ENCODE data around the gene ARHGAP44. TPM values are rescaled to one million over a fixed set of nuclear protein-coding genes. Genes with fewer than 3 reads are reported as not detected.

ARHGAP44 gene
- total RNA-seq, 4 donors from 2014 or later: 3.5 to 7.8 (median 5.8) TPM

- Histone ChIP-seq H3K4me3 (peak overlapping the region; percentile 82 to 99 (median 90)), H3K27ac (replicated peaks in 1 of 4) (peak overlapping the region; percentile 78 to 90 (median 86)), H3K4me1 (peaks cover 6 to 27% (median 22%) of the 10 kb centered on the region in 4 donors), H3K9me3 (no peaks in the 10 kb centered on the region), H3K27me3 (no peaks in the 10 kb centered on the region), H3K36me3 (peaks cover 36 to 45% (median 44%) of the 10 kb centered on the region in 4 donors)
- TF ChIP-seq, protein P1, sequence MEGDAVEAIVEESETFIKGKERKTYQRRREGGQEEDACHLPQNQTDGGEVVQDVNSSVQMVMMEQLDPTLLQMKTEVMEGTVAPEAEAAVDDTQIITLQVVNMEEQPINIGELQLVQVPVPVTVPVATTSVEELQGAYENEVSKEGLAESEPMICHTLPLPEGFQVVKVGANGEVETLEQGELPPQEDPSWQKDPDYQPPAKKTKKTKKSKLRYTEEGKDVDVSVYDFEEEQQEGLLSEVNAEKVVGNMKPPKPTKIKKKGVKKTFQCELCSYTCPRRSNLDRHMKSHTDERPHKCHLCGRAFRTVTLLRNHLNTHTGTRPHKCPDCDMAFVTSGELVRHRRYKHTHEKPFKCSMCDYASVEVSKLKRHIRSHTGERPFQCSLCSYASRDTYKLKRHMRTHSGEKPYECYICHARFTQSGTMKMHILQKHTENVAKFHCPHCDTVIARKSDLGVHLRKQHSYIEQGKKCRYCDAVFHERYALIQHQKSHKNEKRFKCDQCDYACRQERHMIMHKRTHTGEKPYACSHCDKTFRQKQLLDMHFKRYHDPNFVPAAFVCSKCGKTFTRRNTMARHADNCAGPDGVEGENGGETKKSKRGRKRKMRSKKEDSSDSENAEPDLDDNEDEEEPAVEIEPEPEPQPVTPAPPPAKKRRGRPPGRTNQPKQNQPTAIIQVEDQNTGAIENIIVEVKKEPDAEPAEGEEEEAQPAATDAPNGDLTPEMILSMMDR (IDR thresholded peaks at IDR 0.05): no peak
- TF ChIP-seq EP300 (IDR thresholded peaks at IDR 0.05): no peak
- no peak for TF ChIP-seq POLR2A (IDR thresholded peaks at IDR 0.05; ENCODE audit: low read depth)
- no peak for TF ChIP-seq POLR2AphosphoS5 (IDR thresholded peaks at IDR 0.05)
- WGBS: 22% methylated on average over 18 of the region's 21 CpGs
- no peak for DNase-seq (ENCODE audit: extremely low spot score)
- intact Hi-C loops (cut with DNase I): loop anchor here (10.0 kb wide), 1 partner anchor 992 kb away; the partner anchor contains the start of gene MAP2K4
These were observed 227.8 kb downstream of the ARHGAP44 start for GRCh38 chr17:13016881-13017654.

DNA sequence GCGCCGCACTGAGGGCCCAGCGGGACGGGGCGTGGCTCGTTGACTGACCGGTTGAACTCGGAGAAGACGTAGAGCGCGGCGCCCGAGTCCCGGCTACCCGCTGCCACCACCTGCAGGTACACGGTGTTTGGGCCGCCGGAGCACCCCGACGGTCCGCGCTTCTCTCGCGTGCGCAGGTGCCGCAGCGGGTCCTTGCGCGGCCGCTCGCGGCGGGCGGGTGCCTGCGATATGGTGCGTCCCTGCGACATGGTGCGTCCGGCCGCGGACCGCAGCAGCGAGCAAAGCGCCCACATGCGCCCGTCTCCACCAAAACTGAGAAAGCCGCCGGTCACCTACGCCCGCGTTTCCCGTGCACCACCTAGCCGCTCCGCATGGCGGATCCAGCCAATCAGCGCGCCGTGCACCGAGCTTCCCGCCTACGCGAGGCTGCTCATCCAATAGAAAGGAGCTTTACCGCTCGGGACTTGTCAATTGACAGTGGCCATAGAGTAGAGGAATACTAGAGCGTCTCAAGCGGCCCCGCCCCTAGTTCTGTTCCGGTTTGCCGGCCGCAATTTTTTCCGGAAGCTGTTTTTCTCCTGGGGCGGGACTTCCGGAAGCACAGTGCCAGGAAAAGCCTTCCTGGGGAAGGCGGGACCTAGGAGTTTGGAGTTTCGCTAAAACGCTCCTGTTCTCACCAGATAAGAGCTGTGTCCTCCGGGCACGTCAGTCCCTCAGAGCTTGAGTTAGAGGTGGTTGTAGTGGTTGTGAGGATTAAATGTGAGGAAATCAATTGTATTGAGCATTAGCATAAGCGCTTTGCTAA lies 228.6 kb downstream of the ARHGAP44 start, which contains the start of gene ELAC2:
Gene ELAC2, minus strand, starts transcription at position 373 of the 805 bp plus-strand sequence. Its CDS starts 80 bp downstream, at position 293.
- no peaks in the 10 kb centered on the region for H3K27me3 ChIP-seq
- TF ChIP-seq EP300 (IDR thresholded peaks at IDR 0.05) (no peak), POLR2AphosphoS5 (IDR thresholded peaks at IDR 0.05) (peak; percentile 76 to 91), POLR2A (IDR thresholded peaks at IDR 0.05; ENCODE audit: low read depth) (peak; percentile 40)
- TF ChIP-seq, protein P1 (IDR thresholded peaks at IDR 0.05): peak in 1 of 3 experiments; percentile 14
- H3K27ac ChIP-seq (replicated peaks in 1 of 4): peak within 1 kb of the TSS; percentile 78 to 90 (median 86)
- peaks cover 28 to 37% (median 36%) of the 10 kb centered on the region in 4 donors for H3K36me3 ChIP-seq
- peaks cover 6 to 27% (median 22%) of the 10 kb centered on the region in 4 donors for H3K4me1 ChIP-seq
- WGBS: 2% methylated on average over 16 of the region's 79 CpGs
- H3K9me3 ChIP-seq: no peaks in the 10 kb centered on the region
- intact Hi-C loops (cut with DNase I): loop anchor here (10.0 kb wide), 1 partner anchor 993 kb away; the partner anchor contains the start of gene MAP2K4
- DNase-seq (ENCODE audit: extremely low spot score): peak; percentile 99
- peak within 1 kb of the TSS; percentile 82 to 99 (median 90) for H3K4me3 ChIP-seq

DNA sequence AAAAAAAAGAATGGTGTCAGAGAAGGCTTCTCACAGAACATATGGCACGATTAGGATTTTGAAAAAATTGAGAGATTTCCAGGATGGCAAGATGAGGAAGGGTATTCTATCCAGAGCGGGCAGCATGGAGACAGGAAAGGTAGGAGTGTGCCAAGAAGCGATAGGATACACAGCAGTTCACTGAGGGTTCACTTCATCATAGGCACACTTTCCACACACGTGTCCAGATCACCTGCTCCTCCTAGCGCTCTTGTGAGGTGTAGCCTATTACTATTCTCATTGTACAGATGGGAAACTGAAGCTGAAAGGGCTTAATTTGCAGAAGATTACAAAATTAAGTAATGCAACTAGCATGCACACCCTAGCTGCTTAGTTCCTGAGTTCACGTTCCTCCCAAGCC lies 234.7 kb downstream of the ARHGAP44 start:
- no peak for DNase-seq (ENCODE audit: extremely low spot score)
- Histone ChIP-seq H3K4me1 (peaks cover 0 to 9% (median 8%) of the 10 kb centered on the region in 4 donors), H3K9me3 (no peaks in the 10 kb centered on the region), H3K27ac (replicated peaks in 1 of 4) (no peak overlapping the region), H3K4me3 (no peak overlapping the region), H3K36me3 (no peaks in the 10 kb centered on the region), H3K27me3 (peaks cover 0 to 9% (median 0%) of the 10 kb centered on the region in 4 donors)
- TF ChIP-seq POLR2AphosphoS5 (IDR thresholded peaks at IDR 0.05) (no peak), EP300 (IDR thresholded peaks at IDR 0.05) (no peak), POLR2A (IDR thresholded peaks at IDR 0.05; ENCODE audit: low read depth) (no peak)
- TF ChIP-seq, protein P1 (IDR thresholded peaks at IDR 0.05): no peak
- intact Hi-C loops (cut with DNase I): no loop called here
- 77% methylated on average over 6 of the region's 6 CpGs for WGBS

GRCh38 chr17:13024526-13025257 lies 235.4 kb downstream of the ARHGAP44 start:
- peak overlapping the region in 1 of 4 donors; percentile 39 for H3K4me3 ChIP-seq
- DNase-seq (ENCODE audit: extremely low spot score): no peak

More at GRCh38 chr17:13024526-13025257, 235.4 kb downstream of the ARHGAP44 start:
- Histone ChIP-seq H3K9me3 (no peaks in the 10 kb centered on the region), H3K27me3 (peaks cover 0 to 9% (median 0%) of the 10 kb centered on the region in 4 donors), H3K4me1 (peaks cover 0 to 9% (median 8%) of the 10 kb centered on the region in 4 donors), H3K27ac (replicated peaks in 1 of 4) (no peak overlapping the region), H3K36me3 (no peaks in the 10 kb centered on the region)
- TF ChIP-seq POLR2A (IDR thresholded peaks at IDR 0.05; ENCODE audit: low read depth) (no peak), POLR2AphosphoS5 (IDR thresholded peaks at IDR 0.05) (no peak), EP300 (IDR thresholded peaks at IDR 0.05) (no peak)
- TF ChIP-seq, protein P1 (IDR thresholded peaks at IDR 0.05): peak in 2 of 3 experiments; percentile 76 to 88
- WGBS: 42% methylated on average over 13 of the region's 19 CpGs
- intact Hi-C loops (cut with DNase I): no loop called here

Data from esophagus muscularis mucosa (tissue), 4 donors.